ACC112 (cell line): Measurements from ENCODE around the gene OTOR.

Experiments
- H2AFZ ChIP-seq: fragments of 200-600 bp; sonication (generic); one replicate; pipeline ENCODE4 v1.6.0; 2017; ENCODE audit warnings: antibody characterized with exemption, low read length; ENCODE audit not compliant: unreplicated experiment
- H3K27ac ChIP-seq: fragments of 200-600 bp; sonication (generic); 2 replicates; pipeline ENCODE4 v1.5.1; 2014; ENCODE audit warnings: low read depth, mild to moderate bottlenecking, antibody characterized with exemption, low read length, moderate library complexity
- H3K27me3 ChIP-seq: fragments of 200-600 bp; sonication (generic); 2 replicates; pipeline ENCODE4 v1.6.1; 2014; ENCODE audit warnings: mild to moderate bottlenecking, antibody characterized with exemption, low read length, moderate library complexity, mixed read lengths; ENCODE audit not compliant: insufficient read depth
- H3K36me3 ChIP-seq: fragments of 200-600 bp; sonication (generic); 2 replicates; pipeline ENCODE4 v1.6.1; 2016; ENCODE audit warnings: mild to moderate bottlenecking, antibody characterized with exemption, low read length, moderate library complexity, mixed read lengths; ENCODE audit not compliant: insufficient read depth
- H3K4me1 ChIP-seq: fragments of 200-600 bp; sonication (generic); one replicate; pipeline ENCODE4 v1.6.1; 2016; ENCODE audit warnings: low read length, mixed read lengths; ENCODE audit not compliant: insufficient read depth, unreplicated experiment, control insufficient read depth
- H3K4me3 ChIP-seq: fragments of 200-600 bp; sonication (generic); 2 replicates; pipeline ENCODE4 v1.5.1; 2014; ENCODE audit warnings: mild to moderate bottlenecking, low read depth, low read length
- H3K79me2 ChIP-seq: fragments of 200-600 bp; sonication (generic); one replicate; pipeline ENCODE4 v1.6.0; 2016; ENCODE audit warnings: low read length; ENCODE audit not compliant: control insufficient read depth, unreplicated experiment, insufficient read depth

Gene OTOR, protein sequence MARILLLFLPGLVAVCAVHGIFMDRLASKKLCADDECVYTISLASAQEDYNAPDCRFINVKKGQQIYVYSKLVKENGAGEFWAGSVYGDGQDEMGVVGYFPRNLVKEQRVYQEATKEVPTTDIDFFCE

DNA sequence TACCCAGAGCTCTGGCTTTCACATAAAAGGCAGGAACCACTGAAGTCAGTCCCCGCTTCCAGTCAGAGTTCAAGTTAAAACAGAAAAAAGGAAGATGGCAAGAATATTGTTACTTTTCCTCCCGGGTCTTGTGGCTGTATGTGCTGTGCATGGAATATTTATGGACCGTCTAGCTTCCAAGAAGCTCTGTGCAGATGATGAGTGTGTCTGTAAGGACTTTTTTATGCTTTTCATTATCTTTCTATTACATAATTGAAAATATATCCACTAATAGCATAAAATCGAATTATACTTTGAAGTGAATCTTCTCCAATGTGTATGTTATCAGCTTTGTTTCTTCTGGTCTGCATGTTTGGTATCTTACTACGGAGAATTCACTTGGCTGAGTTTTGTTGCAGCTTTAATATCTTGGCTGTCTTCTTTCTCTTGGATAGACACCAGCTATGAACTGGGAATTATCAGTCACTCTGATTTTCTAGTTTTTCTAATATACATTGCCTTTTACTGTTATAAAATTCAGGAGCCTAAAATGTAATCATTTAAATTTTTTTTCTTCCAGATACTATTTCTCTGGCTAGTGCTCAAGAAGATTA, at the start of gene OTOR:
TSS of gene OTOR (plus strand) at position 51 of the 593 bp plus-strand sequence. CDS start at position 95, 44 bp downstream.
- Histone ChIP-seq H3K4me3 (no peak within 1 kb of the TSS), H3K79me2 (no peaks in the 10 kb centered on the region), H3K27ac (no peak within 1 kb of the TSS), H3K27me3 (peaks cover 55% of the 10 kb centered on the region), H3K36me3 (no peaks in the 10 kb centered on the region), H3K4me1 (no peaks in the 10 kb centered on the region), H2AFZ (no peak within 1 kb of the TSS)

DNA sequence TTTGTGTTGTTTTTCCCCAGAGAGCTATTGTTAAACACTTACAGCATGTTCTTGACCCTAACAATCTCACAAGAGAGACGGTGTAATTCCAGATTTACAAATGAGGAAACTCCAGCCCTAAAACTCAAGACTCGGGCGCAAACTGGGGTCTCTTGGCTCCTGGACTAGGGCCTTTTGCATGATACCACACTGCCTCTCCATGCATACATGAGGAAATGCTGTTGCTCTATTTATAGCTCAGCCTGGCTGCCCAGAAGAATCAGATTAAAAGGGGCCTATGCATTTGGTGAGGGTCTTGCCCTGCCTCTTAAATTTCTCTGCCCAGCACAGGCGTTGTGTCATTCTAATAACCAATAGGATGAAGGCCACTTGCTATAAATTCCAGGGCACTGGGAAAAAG, 48.9 kb upstream of the OTOR start:
- Histone ChIP-seq H2AFZ (no peak overlapping the region), H3K4me1 (no peaks in the 10 kb centered on the region), H3K36me3 (no peaks in the 10 kb centered on the region), H3K4me3 (no peak overlapping the region), H3K79me2 (no peaks in the 10 kb centered on the region), H3K27me3 (peaks cover 50% of the 10 kb centered on the region), H3K27ac (no peak overlapping the region)

DNA sequence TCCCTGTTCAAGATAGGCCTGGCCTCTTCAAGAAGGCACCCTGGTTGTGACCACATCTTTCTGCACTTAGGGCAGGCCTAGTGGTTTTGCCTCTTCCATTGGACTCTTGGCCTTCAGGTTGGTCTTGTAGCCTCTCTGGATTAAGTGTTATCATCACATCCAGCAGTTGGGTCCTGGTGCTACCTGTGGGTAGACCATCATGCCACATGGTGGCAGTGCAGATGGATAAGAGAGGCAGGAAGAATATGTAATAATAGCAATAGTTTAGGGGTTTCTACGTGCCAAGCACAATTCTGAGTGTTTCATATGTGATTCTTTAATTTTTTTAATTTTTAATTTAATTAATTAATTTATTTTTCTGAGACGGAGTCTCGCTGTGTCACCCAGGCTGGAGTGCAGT, 46.9 kb upstream of the OTOR start:
- Histone ChIP-seq H2AFZ (no peak overlapping the region), H3K79me2 (no peaks in the 10 kb centered on the region), H3K4me3 (no peak overlapping the region), H3K4me1 (no peaks in the 10 kb centered on the region), H3K36me3 (no peaks in the 10 kb centered on the region), H3K27ac (no peak overlapping the region), H3K27me3 (peaks cover 30% of the 10 kb centered on the region)

DNA sequence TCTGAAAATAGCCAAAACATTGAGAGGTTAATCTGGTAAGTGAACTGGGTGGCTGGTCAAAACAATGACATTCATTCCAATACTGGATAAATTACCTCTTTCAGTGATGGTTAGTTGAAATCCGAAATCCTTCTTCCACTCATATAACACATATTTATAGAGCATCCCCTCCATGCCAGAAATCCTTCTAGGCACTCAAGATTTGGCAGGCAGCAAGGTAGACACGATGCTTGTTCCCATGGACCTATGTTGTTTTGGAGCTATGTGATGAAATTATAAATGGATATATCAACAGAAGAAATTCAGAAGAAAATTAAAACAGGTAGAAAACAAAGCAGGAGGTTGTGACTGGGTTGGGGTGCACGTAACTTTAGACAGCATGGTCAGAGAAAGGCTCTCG, 44.6 kb upstream of the OTOR start:
- no peaks in the 10 kb centered on the region for H3K79me2 ChIP-seq
- no peaks in the 10 kb centered on the region for H3K36me3 ChIP-seq
- H3K4me1 ChIP-seq: no peaks in the 10 kb centered on the region
- peaks cover 28% of the 10 kb centered on the region for H3K27me3 ChIP-seq
- H3K27ac ChIP-seq: no peak overlapping the region
- no peak overlapping the region for H2AFZ ChIP-seq
- no peak overlapping the region for H3K4me3 ChIP-seq

DNA sequence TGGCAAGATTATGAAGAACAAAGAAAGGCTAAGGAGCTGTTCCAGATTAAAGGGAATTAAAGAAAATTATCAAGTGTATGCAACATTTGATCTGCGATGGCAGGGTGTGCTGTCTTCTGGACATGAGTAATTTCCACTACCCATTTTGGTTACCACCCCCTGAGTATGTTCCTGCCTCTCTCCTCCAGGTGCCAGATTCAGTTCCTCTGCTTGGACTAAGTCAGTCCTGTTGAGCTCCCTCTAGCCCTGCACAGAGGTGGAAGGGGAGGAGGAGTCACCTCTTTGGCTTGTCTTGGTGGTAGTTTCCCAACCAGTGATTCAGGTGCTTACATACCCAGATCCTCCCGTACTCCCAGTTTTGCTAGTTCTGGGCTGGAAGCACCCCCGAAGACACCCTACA, 40.5 kb upstream of the OTOR start:
- no peak overlapping the region for H2AFZ ChIP-seq
- no peaks in the 10 kb centered on the region for H3K4me1 ChIP-seq
- H3K27me3 ChIP-seq: peaks cover 57% of the 10 kb centered on the region
- no peaks in the 10 kb centered on the region for H3K36me3 ChIP-seq
- H3K4me3 ChIP-seq: no peak overlapping the region
- no peak overlapping the region for H3K27ac ChIP-seq
- H3K79me2 ChIP-seq: no peaks in the 10 kb centered on the region

DNA sequence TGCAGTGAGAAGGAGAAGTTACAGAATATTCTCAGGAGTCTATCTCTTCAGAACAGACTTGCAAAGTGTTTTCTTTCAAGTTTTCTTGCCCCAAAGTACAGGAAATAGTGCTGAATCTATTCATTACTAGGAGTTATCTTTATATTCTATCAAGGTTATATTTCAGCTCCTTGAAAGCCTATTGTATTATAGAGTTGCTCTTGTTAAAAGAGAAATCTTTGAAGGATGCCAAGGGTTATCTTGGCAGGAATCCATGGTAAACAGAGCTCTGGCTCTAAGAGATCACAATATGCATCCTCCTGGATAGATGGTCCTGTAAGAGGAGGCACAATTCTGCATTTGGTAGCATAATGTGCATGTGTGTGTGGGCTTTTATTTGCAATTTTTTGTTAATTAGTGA, 39.6 kb upstream of the OTOR start:
- H3K27me3 ChIP-seq: peaks cover 64% of the 10 kb centered on the region
- no peaks in the 10 kb centered on the region for H3K36me3 ChIP-seq
- no peak overlapping the region for H2AFZ ChIP-seq
- H3K79me2 ChIP-seq: no peaks in the 10 kb centered on the region
- no peak overlapping the region for H3K4me3 ChIP-seq
- no peak overlapping the region for H3K27ac ChIP-seq
- H3K4me1 ChIP-seq: no peaks in the 10 kb centered on the region

DNA sequence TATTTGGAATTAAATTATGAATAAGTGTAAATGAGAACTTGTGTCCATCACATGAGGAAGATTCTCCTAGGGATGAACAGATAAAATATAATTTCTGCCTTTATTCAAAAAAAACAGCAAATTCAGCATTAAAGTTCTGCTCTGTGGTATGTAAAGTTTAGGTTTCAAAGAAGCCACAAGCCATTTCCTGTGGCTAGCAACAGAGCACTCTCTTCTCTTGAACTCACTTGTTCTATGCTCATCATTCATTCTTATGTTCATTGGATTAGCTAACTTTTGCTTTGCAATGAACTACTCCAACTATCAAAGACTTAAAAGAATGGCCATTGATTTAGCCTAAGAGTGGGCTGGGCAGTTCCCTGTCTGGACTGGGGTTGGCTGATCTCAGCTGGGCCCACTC, 39.1 kb upstream of the OTOR start:
- Histone ChIP-seq H3K27me3 (peaks cover 64% of the 10 kb centered on the region), H3K4me3 (no peak overlapping the region), H3K4me1 (no peaks in the 10 kb centered on the region), H3K79me2 (no peaks in the 10 kb centered on the region), H3K27ac (no peak overlapping the region), H2AFZ (no peak overlapping the region), H3K36me3 (no peaks in the 10 kb centered on the region)

DNA sequence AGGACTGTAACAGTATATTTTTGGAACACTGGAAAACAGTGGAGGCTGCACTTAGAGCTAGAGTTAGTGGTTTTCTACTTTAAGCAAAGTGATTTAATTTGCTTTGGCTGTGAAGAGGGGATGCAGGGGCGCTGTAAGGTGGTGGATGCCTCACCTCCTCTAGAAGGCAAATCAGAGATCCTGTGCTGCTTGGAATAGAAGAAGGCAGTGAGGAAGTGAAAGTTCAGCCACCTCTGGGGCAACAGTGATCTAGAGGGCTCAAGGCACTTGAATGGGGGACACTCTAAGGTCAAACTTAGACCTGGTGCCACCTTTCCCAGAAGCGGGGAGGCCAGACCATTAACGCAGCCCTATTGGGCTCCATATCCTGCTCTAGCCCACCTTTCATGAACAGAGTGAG, 37.4 kb upstream of the OTOR start:
- Histone ChIP-seq H3K4me1 (no peaks in the 10 kb centered on the region), H3K79me2 (no peaks in the 10 kb centered on the region), H3K4me3 (no peak overlapping the region), H3K27me3 (peaks cover 81% of the 10 kb centered on the region), H2AFZ (no peak overlapping the region), H3K27ac (no peak overlapping the region), H3K36me3 (no peaks in the 10 kb centered on the region)

DNA sequence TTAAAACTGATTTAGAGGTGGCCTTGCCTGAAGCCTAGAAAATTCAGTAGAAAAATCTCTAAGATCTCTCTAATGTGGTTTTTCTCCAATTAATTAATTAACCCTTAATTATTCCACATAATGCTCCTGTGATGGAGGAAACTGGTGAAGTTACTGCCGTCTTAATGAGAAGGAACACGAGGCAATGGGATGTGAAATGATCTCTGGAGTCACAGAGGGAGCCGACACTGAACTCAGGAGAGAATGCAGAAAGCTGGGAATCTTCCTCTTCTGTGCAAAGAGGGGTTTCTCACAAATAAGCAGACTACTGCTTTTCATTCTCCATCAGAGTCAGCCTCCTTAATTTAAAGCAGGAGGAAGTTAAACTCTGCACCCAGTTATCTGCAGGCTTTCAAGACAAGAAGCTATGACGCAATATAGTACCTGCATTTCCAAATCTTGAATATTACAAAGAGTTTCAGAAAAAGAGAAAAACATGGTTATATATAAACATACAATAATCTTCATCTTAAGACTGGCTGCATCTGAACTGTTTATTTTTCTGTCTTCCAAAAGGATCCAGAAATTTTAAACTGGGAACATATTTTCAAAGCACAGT, 36.4 kb upstream of the OTOR start:
- no peak overlapping the region for H2AFZ ChIP-seq
- no peak overlapping the region for H3K27ac ChIP-seq
- no peak overlapping the region for H3K4me3 ChIP-seq
- peaks cover 87% of the 10 kb centered on the region for H3K27me3 ChIP-seq
- H3K79me2 ChIP-seq: no peaks in the 10 kb centered on the region
- H3K4me1 ChIP-seq: no peaks in the 10 kb centered on the region
- H3K36me3 ChIP-seq: no peaks in the 10 kb centered on the region

DNA sequence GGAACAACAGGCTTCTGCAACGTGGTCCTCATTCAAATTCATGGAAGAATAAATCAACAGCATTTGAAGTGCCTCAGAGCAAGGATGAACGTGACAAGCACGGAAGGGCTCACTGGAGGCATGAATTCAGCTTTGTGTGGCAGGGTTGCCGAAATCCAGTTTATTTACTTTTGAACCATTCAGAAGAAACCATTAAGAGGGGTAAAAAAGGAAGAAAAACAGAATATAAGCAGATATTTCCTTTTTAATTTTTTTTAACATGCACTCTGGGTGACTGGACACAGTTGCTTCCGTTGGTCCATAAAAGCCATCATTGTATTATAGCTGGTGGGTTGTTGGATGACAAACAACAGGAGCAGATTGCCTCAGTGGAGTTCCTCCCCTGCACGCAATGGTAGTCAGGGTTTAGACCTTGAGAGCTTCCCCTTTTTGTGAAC, 35.6 kb upstream of the OTOR start:
- Histone ChIP-seq H2AFZ (no peak overlapping the region), H3K36me3 (no peaks in the 10 kb centered on the region), H3K27ac (no peak overlapping the region), H3K4me1 (no peaks in the 10 kb centered on the region), H3K79me2 (no peaks in the 10 kb centered on the region), H3K27me3 (peaks cover 95% of the 10 kb centered on the region), H3K4me3 (no peak overlapping the region)

DNA sequence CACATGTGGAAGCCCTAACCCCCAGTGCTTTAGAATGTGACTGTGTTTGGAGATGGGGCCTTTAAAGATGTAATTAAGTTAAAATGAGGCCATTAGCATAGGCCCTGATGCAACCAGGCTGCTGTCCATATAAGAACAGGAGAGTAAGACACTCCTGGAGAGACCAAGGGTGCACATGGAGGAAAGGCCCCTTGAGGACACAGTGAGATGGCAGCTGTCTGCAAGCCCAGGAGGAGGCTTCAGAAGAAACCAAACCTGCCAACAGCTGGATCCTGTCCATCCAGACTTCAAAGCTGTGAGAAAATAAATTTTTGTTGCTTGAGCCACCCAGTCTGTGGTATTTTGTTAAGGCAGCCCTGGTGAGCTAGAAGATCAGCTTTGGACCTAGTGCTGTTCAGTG, 35.1 kb upstream of the OTOR start:
- peaks cover 95% of the 10 kb centered on the region for H3K27me3 ChIP-seq
- no peak overlapping the region for H3K27ac ChIP-seq
- H3K4me3 ChIP-seq: no peak overlapping the region
- H3K36me3 ChIP-seq: no peaks in the 10 kb centered on the region
- H3K79me2 ChIP-seq: no peaks in the 10 kb centered on the region
- H2AFZ ChIP-seq: no peak overlapping the region
- no peaks in the 10 kb centered on the region for H3K4me1 ChIP-seq
